Body of pancreas (tissue), 4 donors: Measurements from ENCODE around the gene EN2. TPM values are rescaled to one million over a fixed set of nuclear protein-coding genes. Genes with fewer than 3 reads are reported as not detected.

Experiments
- ATAC-seq: fragments of 150-250 bp; one replicate; pipeline ENCODE4 v1.9.1; 2016
- DNase-seq, 4 donors: peaks; one replicate each; pipeline ENCODE4 v3.0.0-alpha.2; 2019
- H3K27ac ChIP-seq, 4 donors: fragments of 200-600 bp; sonication (generic); 1 replicate in 3 of 4; 2 replicates in 1 of 4; pipeline versions ENCODE4 v1.5.1 to v1.6.1; 2016 to 2019; ENCODE audit warnings: mild to moderate bottlenecking in 1 of 4, mixed read lengths in 1 of 4, moderate library complexity in 1 of 4
- H3K27me3 ChIP-seq, 2 donors: fragments of 200-600 bp; sonication (generic); one replicate each; pipeline ENCODE4 v1.6.0; 2016; ENCODE audit warnings: mild to moderate bottlenecking in 1 of 2
- H3K36me3 ChIP-seq, 2 donors: fragments of 200-600 bp; sonication (generic); replicated peaks in 1 of 2; 2 replicates each; pipeline ENCODE4 v1.5.1; 2016; ENCODE audit warnings: low read depth in 2 of 2; ENCODE audit not compliant: insufficient read depth in 1 of 2
- H3K4me1 ChIP-seq: fragments of 200-600 bp; sonication (generic); one replicate; pipeline ENCODE4 v1.6.0; 2016
- H3K4me3 ChIP-seq, 2 donors: fragments of 200-600 bp; sonication (generic); 1 replicate in 1 of 2; 2 replicates in 1 of 2; pipeline ENCODE4 v1.5.1; 2016 to 2019
- H3K9me3 ChIP-seq, 3 donors: fragments of 200-600 bp; sonication (generic); 1 replicate in 2 of 3; 2 replicates in 1 of 3; pipeline ENCODE4 v1.5.1; 2016
- POLR2A ChIP-seq, 3 donors: fragments of 450-650 bp; IDR thresholded peaks; one replicate each; pipeline ENCODE4 v1.6.1; 2016; ENCODE audit warnings: antibody characterized with exemption in 3 of 3, mild to moderate bottlenecking in 2 of 3
- WGBS, 2 donors: methylation state at CpG; one replicate each; pipeline ENCODE4 v1.1.5; 2017; 5-methylcytosine and 5-hydroxymethylcytosine counted together
- intact Hi-C: fragments of 100-400 bp; cut with DNase I; formaldehyde crosslinking; loops from one replicate; pipeline ENCODE4 v1.15.1; 2023
- total RNA-seq, 2 donors: library from RNA; depleted of rRNA; stranded (reverse); fragments of >200 nt; gene quantifications; one replicate each; pipeline ENCODE4 v1.1.0, GENCODE V29; 2016
- TF ChIP-seq, protein P1 (sequence below), 7 experiments: fragments of 450-650 bp in 4 of 7; fragments of 200-600 bp in 3 of 7; sonication (generic) in 3 of 7; IDR thresholded peaks; one replicate each; pipeline ENCODE4 v1.5.1; 2016 to 2019; ENCODE audit warnings: antibody characterized with exemption in 7 of 7

The EN2 gene
- total RNA-seq, 2 donors from 2014 or later: not detected

DNA sequence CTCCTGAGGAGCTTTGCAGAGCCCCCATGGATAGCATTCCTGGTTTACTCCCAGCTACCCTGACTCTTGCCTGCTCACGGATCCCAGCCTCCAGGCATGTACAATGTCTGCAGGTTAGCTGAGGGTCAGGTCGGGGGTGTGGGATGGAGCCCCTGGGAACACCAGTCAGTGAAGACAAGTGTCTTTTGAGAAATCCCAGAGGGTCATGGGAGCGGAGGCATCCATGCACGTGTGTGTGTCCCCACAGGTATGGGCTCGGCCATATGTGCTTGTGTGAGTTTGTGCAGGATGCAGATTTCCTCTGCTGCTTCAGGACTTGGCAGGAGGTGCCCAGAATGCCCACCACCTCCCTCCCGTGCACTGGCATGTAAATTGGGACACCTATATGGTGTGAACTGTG, 28.3 kb upstream of the EN2 start:
- intact Hi-C loops: no loop called here
- DNase-seq: no peak
- Histone ChIP-seq H3K36me3 (no peaks in the 10 kb centered on the region), H3K4me3 (no peak overlapping the region), H3K9me3 (no peaks in the 10 kb centered on the region), H3K27me3 (no peaks in the 10 kb centered on the region), H3K4me1 (no peaks in the 10 kb centered on the region), H3K27ac (no peak overlapping the region)
- no peak for TF ChIP-seq POLR2A (IDR thresholded peaks at IDR 0.05)
- TF ChIP-seq, protein P1, sequence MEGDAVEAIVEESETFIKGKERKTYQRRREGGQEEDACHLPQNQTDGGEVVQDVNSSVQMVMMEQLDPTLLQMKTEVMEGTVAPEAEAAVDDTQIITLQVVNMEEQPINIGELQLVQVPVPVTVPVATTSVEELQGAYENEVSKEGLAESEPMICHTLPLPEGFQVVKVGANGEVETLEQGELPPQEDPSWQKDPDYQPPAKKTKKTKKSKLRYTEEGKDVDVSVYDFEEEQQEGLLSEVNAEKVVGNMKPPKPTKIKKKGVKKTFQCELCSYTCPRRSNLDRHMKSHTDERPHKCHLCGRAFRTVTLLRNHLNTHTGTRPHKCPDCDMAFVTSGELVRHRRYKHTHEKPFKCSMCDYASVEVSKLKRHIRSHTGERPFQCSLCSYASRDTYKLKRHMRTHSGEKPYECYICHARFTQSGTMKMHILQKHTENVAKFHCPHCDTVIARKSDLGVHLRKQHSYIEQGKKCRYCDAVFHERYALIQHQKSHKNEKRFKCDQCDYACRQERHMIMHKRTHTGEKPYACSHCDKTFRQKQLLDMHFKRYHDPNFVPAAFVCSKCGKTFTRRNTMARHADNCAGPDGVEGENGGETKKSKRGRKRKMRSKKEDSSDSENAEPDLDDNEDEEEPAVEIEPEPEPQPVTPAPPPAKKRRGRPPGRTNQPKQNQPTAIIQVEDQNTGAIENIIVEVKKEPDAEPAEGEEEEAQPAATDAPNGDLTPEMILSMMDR (IDR thresholded peaks at IDR 0.05): no peak
- WGBS, 2 donors: 54 to 56% methylated on average over 5 to 6 of the region's 6 CpGs
- no peak for ATAC-seq

DNA sequence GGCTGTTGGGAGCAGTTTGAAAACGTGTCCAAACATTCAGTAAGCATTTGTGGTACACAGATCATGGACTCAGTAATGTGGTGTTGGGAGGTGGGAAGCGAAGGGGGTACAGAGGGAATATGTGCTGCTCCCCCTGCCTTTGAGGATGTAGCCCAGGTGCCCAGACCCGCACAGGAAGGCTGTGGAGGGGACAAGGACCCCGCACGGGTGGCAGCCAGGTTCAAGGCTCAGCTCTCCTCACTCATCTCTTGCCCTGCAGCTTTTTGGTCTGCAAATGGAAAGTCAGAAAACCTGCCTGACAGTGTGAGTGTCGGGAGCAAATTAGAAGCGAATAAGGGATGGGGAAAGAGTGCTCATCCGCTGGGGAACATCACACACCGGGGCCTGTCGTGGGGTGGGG, 27.3 kb upstream of the EN2 start:
- intact Hi-C loops: no loop called here
- H3K27me3 ChIP-seq: no peaks in the 10 kb centered on the region
- no peaks in the 10 kb centered on the region for H3K36me3 ChIP-seq
- H3K4me3 ChIP-seq: no peak overlapping the region
- no peaks in the 10 kb centered on the region for H3K4me1 ChIP-seq
- 55 to 57% methylated on average over 8 to 10 of the region's 10 CpGs for WGBS, 2 donors
- TF ChIP-seq POLR2A (IDR thresholded peaks at IDR 0.05): no peak
- TF ChIP-seq, protein P1 (IDR thresholded peaks at IDR 0.05): no peak
- H3K9me3 ChIP-seq: no peaks in the 10 kb centered on the region
- ATAC-seq (no peak), DNase-seq (no peak)
- H3K27ac ChIP-seq: no peak overlapping the region

DNA sequence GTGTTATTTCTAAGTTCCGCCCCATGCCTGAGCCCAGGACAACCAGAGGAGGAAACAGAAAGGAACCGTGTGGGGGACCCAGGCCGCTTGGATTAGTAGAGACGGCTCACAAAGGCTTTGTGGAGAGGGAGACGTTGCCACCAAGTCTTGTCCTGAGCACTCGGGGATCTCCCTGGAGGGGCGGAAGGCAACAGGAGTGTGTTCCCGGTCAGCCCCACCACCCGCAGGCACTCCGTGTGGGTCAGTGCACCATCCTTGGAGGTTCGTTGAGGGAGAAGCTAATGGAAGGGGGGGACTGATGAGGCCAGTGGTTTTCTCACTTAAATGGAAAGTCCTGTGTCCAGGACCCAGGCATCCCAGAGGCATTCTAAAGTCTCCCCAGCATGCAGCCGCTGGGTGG, 26.7 kb upstream of the EN2 start:
- TF ChIP-seq, protein P1 (IDR thresholded peaks at IDR 0.05): no peak
- TF ChIP-seq POLR2A (IDR thresholded peaks at IDR 0.05): no peak
- no peak overlapping the region for H3K27ac ChIP-seq

DNA sequence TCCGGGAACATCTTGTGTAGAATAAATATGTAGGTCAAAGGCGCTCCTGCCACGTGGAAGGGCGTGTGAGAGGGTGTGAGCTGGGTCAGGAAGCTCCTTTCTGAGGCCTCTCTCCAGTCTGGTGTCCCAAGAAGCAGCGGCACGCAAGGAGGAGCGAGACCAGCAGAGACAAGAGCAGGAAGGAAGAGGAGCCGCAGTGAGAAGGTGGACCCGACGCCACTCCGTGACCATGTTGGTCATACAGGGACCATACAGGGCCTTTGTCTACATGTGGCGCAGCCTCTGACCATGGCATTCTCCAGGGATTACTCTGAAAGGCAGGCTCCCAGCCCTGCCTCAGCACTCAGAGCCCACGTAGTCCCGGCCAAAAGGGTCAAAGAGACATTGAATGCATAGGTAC, 26.2 kb upstream of the EN2 start:
- no peak overlapping the region for H3K27ac ChIP-seq
- H3K27me3 ChIP-seq: no peaks in the 10 kb centered on the region
- ATAC-seq: no peak
- WGBS, 2 donors: 62 to 77% methylated on average over 14 of the region's 14 CpGs
- H3K4me3 ChIP-seq: no peak overlapping the region
- no peaks in the 10 kb centered on the region for H3K36me3 ChIP-seq
- intact Hi-C loops: no loop called here
- TF ChIP-seq POLR2A (IDR thresholded peaks at IDR 0.05): no peak
- TF ChIP-seq, protein P1 (IDR thresholded peaks at IDR 0.05): no peak
- DNase-seq: no peak
- no peaks in the 10 kb centered on the region for H3K9me3 ChIP-seq
- no peaks in the 10 kb centered on the region for H3K4me1 ChIP-seq

More for the DNA sequence above, 26.7 kb upstream of the EN2 start:
- WGBS, 2 donors: 52 to 61% methylated on average over 6 to 12 of the region's 12 CpGs
- Histone ChIP-seq H3K27me3 (no peaks in the 10 kb centered on the region), H3K9me3 (no peaks in the 10 kb centered on the region), H3K36me3 (no peaks in the 10 kb centered on the region), H3K4me1 (no peaks in the 10 kb centered on the region), H3K4me3 (no peak overlapping the region)
- DNase-seq (no peak), ATAC-seq (no peak)
- intact Hi-C loops: no loop called here

DNA sequence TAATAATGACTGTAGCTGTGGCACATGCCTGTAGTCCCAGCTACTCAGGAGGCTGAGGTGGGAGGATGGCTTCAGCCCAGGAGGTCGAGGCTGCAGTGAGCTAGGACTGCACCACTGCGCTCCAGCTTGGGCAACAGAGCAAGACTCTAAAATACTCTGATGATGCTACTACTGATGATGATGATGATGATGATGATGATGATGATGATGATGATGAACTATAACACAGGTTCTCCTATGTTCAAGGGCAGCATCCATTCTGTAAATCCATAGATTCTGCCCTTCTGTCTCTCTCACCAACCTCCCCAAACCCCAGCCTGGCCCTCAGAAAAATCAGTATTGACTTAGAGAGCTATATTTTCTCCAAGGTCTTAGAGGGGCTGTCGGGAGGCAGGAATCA, 22.8 kb upstream of the EN2 start:
- intact Hi-C loops: no loop called here
- Histone ChIP-seq H3K27me3 (peaks cover 0 to 4% of the 10 kb centered on the region in 2 donors), H3K9me3 (no peaks in the 10 kb centered on the region), H3K36me3 (no peaks in the 10 kb centered on the region), H3K27ac (no peak overlapping the region), H3K4me3 (no peak overlapping the region), H3K4me1 (no peaks in the 10 kb centered on the region)
- DNase-seq: no peak
- WGBS, 2 donors: 59 to 62% methylated on average over 3 of the region's 3 CpGs
- TF ChIP-seq POLR2A (IDR thresholded peaks at IDR 0.05): no peak
- TF ChIP-seq, protein P1 (IDR thresholded peaks at IDR 0.05): no peak
- ATAC-seq: no peak
